ENCODE results near the gene SLC30A7.
"Not testable (repeated sequence)": the region's sequence is repeated elsewhere in the genome, so short reads cannot be mapped to it uniquely, and the experiment has no call there.

SLC30A7 gene

GRCh38 chr1:100852976-100853375 is 42.9 kb upstream of the SLC30A7 start:
- no peak overlapping the region for H3K9ac ChIP-seq (ENCODE audit: low read length)
- H2AFZ ChIP-seq (ENCODE audit: low read length): no peak overlapping the region
- no peaks in the 10 kb centered on the region for H3K79me2 ChIP-seq (ENCODE audit: insufficient read depth, low read length)
- H3K36me3 ChIP-seq (ENCODE audit: insufficient read depth, low read length): no peaks in the 10 kb centered on the region
- no peaks in the 10 kb centered on the region for H3K4me1 ChIP-seq (ENCODE audit: insufficient read depth, low read length, severe bottlenecking)
- H3K4me2 ChIP-seq (ENCODE audit: low read length): no peak overlapping the region
- no peak overlapping the region for H3K27ac ChIP-seq (ENCODE audit: low read depth, low read length, poor library complexity, severe bottlenecking)
- no peaks in the 10 kb centered on the region for H4K20me1 ChIP-seq (ENCODE audit: insufficient read depth, low read length)
- no peaks in the 10 kb centered on the region for H3K9me3 ChIP-seq (ENCODE audit: low read length)
- H3K4me3 ChIP-seq (ENCODE audit: low read depth, low read length, poor library complexity, severe bottlenecking): no peak overlapping the region
- no peaks in the 10 kb centered on the region for H3K9me2 ChIP-seq (ENCODE audit: low read depth, low read length)
- H3F3A ChIP-seq (ENCODE audit: insufficient read depth, low read length): no peaks in the 10 kb centered on the region
- TF ChIP-seq EZH2 (IDR thresholded peaks at IDR 0.05; ENCODE audit: borderline replicate concordance, low read length): no peak
- TF ChIP-seq, protein P1, sequence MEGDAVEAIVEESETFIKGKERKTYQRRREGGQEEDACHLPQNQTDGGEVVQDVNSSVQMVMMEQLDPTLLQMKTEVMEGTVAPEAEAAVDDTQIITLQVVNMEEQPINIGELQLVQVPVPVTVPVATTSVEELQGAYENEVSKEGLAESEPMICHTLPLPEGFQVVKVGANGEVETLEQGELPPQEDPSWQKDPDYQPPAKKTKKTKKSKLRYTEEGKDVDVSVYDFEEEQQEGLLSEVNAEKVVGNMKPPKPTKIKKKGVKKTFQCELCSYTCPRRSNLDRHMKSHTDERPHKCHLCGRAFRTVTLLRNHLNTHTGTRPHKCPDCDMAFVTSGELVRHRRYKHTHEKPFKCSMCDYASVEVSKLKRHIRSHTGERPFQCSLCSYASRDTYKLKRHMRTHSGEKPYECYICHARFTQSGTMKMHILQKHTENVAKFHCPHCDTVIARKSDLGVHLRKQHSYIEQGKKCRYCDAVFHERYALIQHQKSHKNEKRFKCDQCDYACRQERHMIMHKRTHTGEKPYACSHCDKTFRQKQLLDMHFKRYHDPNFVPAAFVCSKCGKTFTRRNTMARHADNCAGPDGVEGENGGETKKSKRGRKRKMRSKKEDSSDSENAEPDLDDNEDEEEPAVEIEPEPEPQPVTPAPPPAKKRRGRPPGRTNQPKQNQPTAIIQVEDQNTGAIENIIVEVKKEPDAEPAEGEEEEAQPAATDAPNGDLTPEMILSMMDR (IDR thresholded peaks at IDR 0.05; ENCODE audit: low read length): no peak
- no peaks in the 10 kb centered on the region for H3K27me3 ChIP-seq (ENCODE audit: insufficient read depth, low read length)

- not testable (repeated sequence) for H3K4me2 ChIP-seq (ENCODE audit: low read length); H4K20me1 ChIP-seq (ENCODE audit: insufficient read depth, low read length); H3K9me2 ChIP-seq (ENCODE audit: low read depth, low read length); H3K27me3 ChIP-seq (ENCODE audit: insufficient read depth, low read length); H3K4me1 ChIP-seq (ENCODE audit: insufficient read depth, low read length, severe bottlenecking); H3K36me3 ChIP-seq (ENCODE audit: insufficient read depth, low read length); H3K9me3 ChIP-seq (ENCODE audit: low read length); H3K4me3 ChIP-seq (ENCODE audit: low read depth, low read length, poor library complexity, severe bottlenecking); H3K9ac ChIP-seq (ENCODE audit: low read length); H3K27ac ChIP-seq (ENCODE audit: low read depth, low read length, poor library complexity, severe bottlenecking); H3K79me2 ChIP-seq (ENCODE audit: insufficient read depth, low read length); H2AFZ ChIP-seq (ENCODE audit: low read length); H3F3A ChIP-seq (ENCODE audit: insufficient read depth, low read length)
Observed at GRCh38 chr1:100855116-100855515, 40.8 kb upstream of the SLC30A7 start.

GRCh38 chr1:100860397-100860991 is 35.4 kb upstream of the SLC30A7 start:
- Histone ChIP-seq H3K79me2 (ENCODE audit: insufficient read depth, low read length) (no peaks in the 10 kb centered on the region), H3K4me1 (ENCODE audit: insufficient read depth, low read length, severe bottlenecking) (no peaks in the 10 kb centered on the region), H3K4me3 (ENCODE audit: low read depth, low read length, poor library complexity, severe bottlenecking) (no peak overlapping the region), H3K27me3 (ENCODE audit: insufficient read depth, low read length) (no peaks in the 10 kb centered on the region), H3K36me3 (ENCODE audit: insufficient read depth, low read length) (no peaks in the 10 kb centered on the region), H3F3A (ENCODE audit: insufficient read depth, low read length) (no peaks in the 10 kb centered on the region), H3K9ac (ENCODE audit: low read length) (no peak overlapping the region), H4K20me1 (ENCODE audit: insufficient read depth, low read length) (no peaks in the 10 kb centered on the region), H3K9me3 (ENCODE audit: low read length) (no peaks in the 10 kb centered on the region), H2AFZ (ENCODE audit: low read length) (no peak overlapping the region), H3K27ac (ENCODE audit: low read depth, low read length, poor library complexity, severe bottlenecking) (no peak overlapping the region), H3K4me2 (ENCODE audit: low read length) (no peak overlapping the region), H3K9me2 (ENCODE audit: low read depth, low read length) (no peaks in the 10 kb centered on the region)
- TF ChIP-seq, protein P1 (IDR thresholded peaks at IDR 0.05; ENCODE audit: low read length): no peak
- no peak for TF ChIP-seq EZH2 (IDR thresholded peaks at IDR 0.05; ENCODE audit: borderline replicate concordance, low read length)

- Histone ChIP-seq H4K20me1 (ENCODE audit: insufficient read depth, low read length) (no peaks in the 10 kb centered on the region), H3K9me2 (ENCODE audit: low read depth, low read length) (no peaks in the 10 kb centered on the region), H3F3A (ENCODE audit: insufficient read depth, low read length) (no peaks in the 10 kb centered on the region), H2AFZ (ENCODE audit: low read length) (no peak overlapping the region), H3K4me2 (ENCODE audit: low read length) (no peak overlapping the region), H3K9me3 (ENCODE audit: low read length) (no peaks in the 10 kb centered on the region), H3K79me2 (ENCODE audit: insufficient read depth, low read length) (no peaks in the 10 kb centered on the region), H3K9ac (ENCODE audit: low read length) (no peak overlapping the region), H3K27ac (ENCODE audit: low read depth, low read length, poor library complexity, severe bottlenecking) (no peak overlapping the region), H3K4me3 (ENCODE audit: low read depth, low read length, poor library complexity, severe bottlenecking) (no peak overlapping the region), H3K4me1 (ENCODE audit: insufficient read depth, low read length, severe bottlenecking) (no peaks in the 10 kb centered on the region), H3K36me3 (ENCODE audit: insufficient read depth, low read length) (no peaks in the 10 kb centered on the region), H3K27me3 (ENCODE audit: insufficient read depth, low read length) (no peaks in the 10 kb centered on the region)
- TF ChIP-seq, protein P1 (IDR thresholded peaks at IDR 0.05; ENCODE audit: low read length): no peak
- no peak for TF ChIP-seq EZH2 (IDR thresholded peaks at IDR 0.05; ENCODE audit: borderline replicate concordance, low read length)
Observed at GRCh38 chr1:100861379-100861778, 34.5 kb upstream of the SLC30A7 start.

Measured in OCI-LY1 (cell line).